Measurements from ENCODE around the gene C1orf21.
A peak's percentile ranks its signal among the peaks of the same experiment; 100 is the strongest.

The C1orf21 gene

DNA sequence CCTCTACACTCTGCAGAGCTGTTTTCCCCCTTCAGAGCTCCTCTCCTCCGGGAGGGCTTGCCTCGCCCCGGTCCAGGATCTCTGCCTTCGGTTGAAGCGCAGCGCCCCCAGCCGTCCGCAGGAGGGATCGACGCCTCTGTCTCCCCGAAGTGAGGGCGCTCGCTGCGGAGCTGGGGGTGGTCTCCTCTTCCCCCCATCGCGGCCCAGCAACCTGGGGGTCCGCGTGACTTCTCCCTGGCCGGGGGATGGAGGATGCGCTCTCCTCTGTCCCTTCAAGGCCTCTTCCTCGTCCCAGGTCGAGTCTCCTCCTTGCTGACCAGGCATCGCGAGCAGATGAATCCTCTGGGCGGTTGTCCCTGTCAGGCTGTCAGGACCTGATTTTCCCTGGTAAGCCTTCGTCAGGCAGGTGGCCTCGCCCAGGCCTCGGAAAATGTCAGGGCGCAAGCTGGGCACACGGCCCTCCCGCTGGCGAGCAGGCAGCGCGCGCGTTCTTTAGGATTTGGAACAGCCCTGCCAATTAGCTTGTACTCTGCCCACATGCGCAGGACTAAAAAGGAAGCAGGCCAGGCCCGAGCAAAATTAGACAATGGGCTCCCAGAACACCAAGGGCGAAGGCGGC lies 277.3 kb downstream of the C1orf21 start:
- TF ChIP-seq GATA1 (IDR thresholded peaks at IDR 0.05; ENCODE audit: low read depth, low read length), result no peak
- no peak for TF ChIP-seq POLR2A (IDR thresholded peaks at IDR 0.05; ENCODE audit: low read length)
- DNase-seq, result peak; percentile 65 to 75

DNA sequence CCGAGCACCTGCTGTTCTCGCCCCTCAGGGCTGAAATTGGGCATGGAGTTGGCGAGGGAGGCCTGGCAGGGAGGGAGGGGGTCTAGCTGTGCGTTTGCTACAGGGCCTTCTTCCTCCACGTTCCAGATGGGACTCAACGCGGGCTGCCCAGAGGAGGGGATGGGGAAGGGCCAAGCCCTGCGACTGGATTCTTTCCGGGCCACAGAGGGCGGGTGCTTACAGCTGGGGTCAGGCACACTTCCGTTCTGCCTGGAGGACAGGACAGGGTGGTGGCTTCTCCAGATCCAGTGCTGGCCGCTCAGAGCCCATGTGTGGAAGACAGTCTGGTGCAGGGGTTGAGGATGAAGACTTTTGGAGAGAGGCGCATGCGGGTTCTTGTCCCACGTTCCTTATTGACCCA lies 277.8 kb downstream of the C1orf21 start:
- TF ChIP-seq POLR2A (IDR thresholded peaks at IDR 0.05; ENCODE audit: low read length) (no peak), GATA1 (IDR thresholded peaks at IDR 0.05; ENCODE audit: low read depth, low read length) (no peak)
- DNase-seq, result no peak

GRCh38 chr1:184665360-184665759 lies 278.5 kb downstream of the C1orf21 start:
- TF ChIP-seq POLR2A (IDR thresholded peaks at IDR 0.05; ENCODE audit: low read length), result no peak
- no peak for TF ChIP-seq GATA1 (IDR thresholded peaks at IDR 0.05; ENCODE audit: low read depth, low read length)
- DNase-seq, result no peak

- no peak for DNase-seq
- no peak for TF ChIP-seq GATA1 (IDR thresholded peaks at IDR 0.05; ENCODE audit: low read depth, low read length)
- no peak for TF ChIP-seq POLR2A (IDR thresholded peaks at IDR 0.05; ENCODE audit: low read length)
Measured at GRCh38 chr1:184669391-184669790, 282.6 kb downstream of the C1orf21 start.

DNA sequence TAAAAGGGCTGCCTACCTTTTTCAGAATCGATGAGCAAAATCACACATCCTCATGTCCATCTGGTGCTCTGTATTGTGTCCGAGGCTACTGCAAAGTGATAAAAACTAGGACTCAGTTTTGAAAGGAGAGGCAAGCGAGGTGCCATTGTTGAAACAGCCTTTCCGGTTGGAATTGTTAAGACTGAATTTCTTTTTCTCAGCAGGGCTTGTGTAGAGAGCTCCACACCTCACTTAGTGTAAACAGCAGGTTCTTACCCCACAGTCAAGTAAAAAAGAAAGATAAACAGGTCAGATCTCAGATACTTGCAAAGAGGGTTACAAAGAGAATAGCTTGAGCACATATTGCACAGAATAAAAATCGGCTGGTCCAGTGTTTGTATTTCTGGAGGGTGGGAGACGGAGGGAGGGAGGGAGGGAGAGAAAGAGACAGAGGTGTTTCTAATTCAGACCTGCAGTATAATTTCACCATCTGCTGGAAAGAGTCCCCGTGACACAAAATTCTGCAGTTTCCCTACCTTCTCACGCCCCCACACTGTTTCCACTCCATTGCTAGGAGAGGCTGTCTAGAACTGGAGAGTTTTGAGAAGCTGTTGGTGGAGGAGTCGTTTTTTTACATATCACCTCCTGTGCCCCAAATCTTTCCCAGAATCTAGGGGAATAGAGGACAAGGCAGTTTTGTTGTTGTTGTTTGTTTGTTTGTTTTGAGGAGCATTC lies 285.3 kb downstream of the C1orf21 start:
- no peak for DNase-seq
- TF ChIP-seq POLR2A (IDR thresholded peaks at IDR 0.05; ENCODE audit: low read length) (no peak), GATA1 (IDR thresholded peaks at IDR 0.05; ENCODE audit: low read depth, low read length) (no peak)

DNA sequence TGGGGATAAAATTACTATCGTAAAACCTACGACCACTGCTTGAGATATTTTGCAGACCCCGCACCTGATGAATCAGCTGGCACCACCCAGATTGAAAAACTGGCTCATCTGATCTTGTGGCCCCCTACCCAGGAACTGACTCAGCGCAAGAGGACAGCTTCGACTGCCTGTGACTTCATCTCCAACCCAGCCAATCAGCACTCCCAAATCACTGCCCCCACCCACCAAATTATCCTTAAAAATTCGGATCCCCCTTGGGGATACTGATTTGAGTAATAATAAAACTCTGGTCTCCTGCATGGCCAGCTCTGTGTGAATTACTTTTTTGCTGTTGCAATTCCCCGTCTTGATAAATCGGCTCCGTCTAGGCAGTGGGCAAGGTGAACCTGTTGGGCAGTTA lies 286.5 kb downstream of the C1orf21 start:
- no peak for DNase-seq
- TF ChIP-seq POLR2A (IDR thresholded peaks at IDR 0.05; ENCODE audit: low read length), result no peak
- TF ChIP-seq GATA1 (IDR thresholded peaks at IDR 0.05; ENCODE audit: low read depth, low read length), result no peak

DNA sequence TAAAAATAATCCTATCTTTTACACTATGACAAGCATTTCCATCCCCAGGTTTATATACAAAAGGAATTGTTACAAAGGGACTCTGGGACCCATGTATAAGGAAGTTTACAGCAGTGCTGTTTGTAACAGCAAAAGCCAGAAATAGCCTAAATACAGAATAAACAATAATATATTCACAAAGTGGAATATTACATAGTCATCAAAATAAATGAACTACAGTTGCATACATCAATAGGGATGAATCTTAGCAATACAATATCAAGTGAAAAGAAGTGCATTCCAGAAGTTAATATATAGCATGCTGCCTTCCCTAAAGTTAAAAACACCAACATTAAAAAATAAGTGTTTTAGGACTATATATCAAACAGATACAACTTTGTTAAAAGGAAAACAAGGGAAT lies 290.5 kb downstream of the C1orf21 start:
- no peak for DNase-seq
- no peak for TF ChIP-seq GATA1 (IDR thresholded peaks at IDR 0.05; ENCODE audit: low read depth, low read length)
- TF ChIP-seq POLR2A (IDR thresholded peaks at IDR 0.05; ENCODE audit: low read length), result no peak
